Ovary (tissue), 9 donors: Measurements from ENCODE around the gene C2CD4C. TPM values are rescaled to one million over a fixed set of nuclear protein-coding genes. Genes with fewer than 3 reads are reported as not detected.
A peak's percentile ranks its signal among the peaks of the same experiment; 100 is the strongest.

Experiments used
- DNase-seq, 5 donors: peaks; one replicate each; pipeline ENCODE4 v3.0.0-alpha.2; 2019 to 2020
- H3K27ac ChIP-seq, 2 donors: fragments of 200-600 bp; one replicate each; pipeline versions ENCODE4 v1.5.1 to v1.8.0; 2019 to 2022
- H3K27me3 ChIP-seq: fragments of 200-600 bp; one replicate; pipeline ENCODE4 v1.8.0; 2022
- H3K36me3 ChIP-seq: fragments of 200-600 bp; sonication (generic); one replicate; pipeline ENCODE4 v1.5.1; 2019
- H3K4me1 ChIP-seq: one replicate; pipeline ENCODE4 v1.8.1; 2013; ENCODE audit warnings: mild to moderate bottlenecking, moderate library complexity; ENCODE audit not compliant: insufficient read depth
- H3K4me3 ChIP-seq: fragments of 200-600 bp; sonication (generic); one replicate; pipeline ENCODE4 v1.5.1; 2017
- H3K9me3 ChIP-seq, 2 donors: fragments of 200-600 bp in 1 of 2; sonication (generic) in 1 of 2; one replicate each; pipeline versions ENCODE4 v1.5.1 to v1.8.1; 2013 to 2019; ENCODE audit warnings: mild to moderate bottlenecking in 1 of 2, moderate library complexity in 1 of 2
- EP300 ChIP-seq: sonication (generic); formaldehyde crosslinking; IDR thresholded peaks from one replicate; pipeline ENCODE4 v1.6.1; 2017; ENCODE audit warnings: antibody characterized with exemption
- POLR2A ChIP-seq: fragments of 450-650 bp; IDR thresholded peaks from one replicate; pipeline ENCODE4 v1.6.1; 2017; ENCODE audit warnings: antibody characterized with exemption, mild to moderate bottlenecking, moderate library complexity
- WGBS, 3 donors: extraction: QIAGEN DNeasy Blood & Tissue Kit in 1 of 3; methylation state at CpG; one replicate each; pipeline versions ENCODE4 v1.1.5 to v1.1.7; 2013 to 2017; 5-methylcytosine and 5-hydroxymethylcytosine counted together
- intact Hi-C, 4 donors: fragments of 100-400 bp; cut with DNase I; formaldehyde crosslinking; loops; one replicate each; pipeline versions ENCODE4 v1.11.0 to v1.15.1; 2022 to 2023
- polyA plus RNA-seq, 2 donors: library from polyadenylated mRNA; stranded (reverse); fragments of 200-250 nt in 1 of 2; fragments of 350-450 nt in 1 of 2; fragmentation: Illumina TruSeq in 1 of 2; extraction: RNeasy Lipid Tissue Mini Kit (QIAGEN cat#74804) in 1 of 2; gene quantifications; one replicate each; pipeline ENCODE4 v1.2.3, GENCODE V29; 2013 to 2014
- total RNA-seq, 7 donors: library from RNA; depleted of rRNA in 2 of 7; stranded (reverse); fragments of >200 nt in 2 of 7; fragmentation: NEBNext Ultra II Directional in 3 of 7; extraction: Animal tissue kit (Norgen Biotek cat#: 25700) in 3 of 7; gene quantifications; one replicate each; pipeline versions ENCODE4 v1.1.0 to v1.2.4, GENCODE V29; 2016 to 2023
- TF ChIP-seq, protein P1 (sequence below), 3 donors: fragments of 450-650 bp in 2 of 3; fragments of 200-600 bp in 1 of 3; IDR thresholded peaks; one replicate each; pipeline versions ENCODE4 v1.5.1 to v1.8.0; 2016 to 2022; ENCODE audit warnings: antibody characterized with exemption in 3 of 3, mild to moderate bottlenecking in 1 of 3
- donor health status: DM: no; HTN: no; CAD: no; lungs with moderate emphysema.
- donor health status: DM: no; HTN: no; CAD: no.
- donor health status: Bipolar disorder and iron deficiency.
- donor health status: DM: yes; HTN: yes; CAD: no.
- donor health status: DM: no; HTN: no; CAD: no.
- donor health status: DM: yes; HTN: yes; CAD: no.

The C2CD4C gene
- total and polyA plus RNA-seq, 9 donors, result 0.12 to 2.3 (median 0.42) TPM; not detected in 3

GRCh38 chr19:406135-406781 lies 2.7 kb downstream of the C2CD4C start:
- no peaks in the 10 kb centered on the region for H3K9me3 ChIP-seq
- H3K36me3 ChIP-seq, result no peaks in the 10 kb centered on the region
- TF ChIP-seq, protein P1, sequence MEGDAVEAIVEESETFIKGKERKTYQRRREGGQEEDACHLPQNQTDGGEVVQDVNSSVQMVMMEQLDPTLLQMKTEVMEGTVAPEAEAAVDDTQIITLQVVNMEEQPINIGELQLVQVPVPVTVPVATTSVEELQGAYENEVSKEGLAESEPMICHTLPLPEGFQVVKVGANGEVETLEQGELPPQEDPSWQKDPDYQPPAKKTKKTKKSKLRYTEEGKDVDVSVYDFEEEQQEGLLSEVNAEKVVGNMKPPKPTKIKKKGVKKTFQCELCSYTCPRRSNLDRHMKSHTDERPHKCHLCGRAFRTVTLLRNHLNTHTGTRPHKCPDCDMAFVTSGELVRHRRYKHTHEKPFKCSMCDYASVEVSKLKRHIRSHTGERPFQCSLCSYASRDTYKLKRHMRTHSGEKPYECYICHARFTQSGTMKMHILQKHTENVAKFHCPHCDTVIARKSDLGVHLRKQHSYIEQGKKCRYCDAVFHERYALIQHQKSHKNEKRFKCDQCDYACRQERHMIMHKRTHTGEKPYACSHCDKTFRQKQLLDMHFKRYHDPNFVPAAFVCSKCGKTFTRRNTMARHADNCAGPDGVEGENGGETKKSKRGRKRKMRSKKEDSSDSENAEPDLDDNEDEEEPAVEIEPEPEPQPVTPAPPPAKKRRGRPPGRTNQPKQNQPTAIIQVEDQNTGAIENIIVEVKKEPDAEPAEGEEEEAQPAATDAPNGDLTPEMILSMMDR (IDR thresholded peaks at IDR 0.05), result no peak
- TF ChIP-seq POLR2A (no peak), EP300 (no peak)
- intact Hi-C loops, result no loop called here
- H3K27me3 ChIP-seq, result no peaks in the 10 kb centered on the region
- H3K4me3 ChIP-seq, result no peak overlapping the region
- H3K4me1 ChIP-seq, result peaks cover 3% of the 10 kb centered on the region
- 53 to 65% (median 62%) methylated on average over 40 to 41 of the region's 41 CpGs for WGBS, 3 donors
- H3K27ac ChIP-seq, result no peak overlapping the region
- no peak for DNase-seq

DNA sequence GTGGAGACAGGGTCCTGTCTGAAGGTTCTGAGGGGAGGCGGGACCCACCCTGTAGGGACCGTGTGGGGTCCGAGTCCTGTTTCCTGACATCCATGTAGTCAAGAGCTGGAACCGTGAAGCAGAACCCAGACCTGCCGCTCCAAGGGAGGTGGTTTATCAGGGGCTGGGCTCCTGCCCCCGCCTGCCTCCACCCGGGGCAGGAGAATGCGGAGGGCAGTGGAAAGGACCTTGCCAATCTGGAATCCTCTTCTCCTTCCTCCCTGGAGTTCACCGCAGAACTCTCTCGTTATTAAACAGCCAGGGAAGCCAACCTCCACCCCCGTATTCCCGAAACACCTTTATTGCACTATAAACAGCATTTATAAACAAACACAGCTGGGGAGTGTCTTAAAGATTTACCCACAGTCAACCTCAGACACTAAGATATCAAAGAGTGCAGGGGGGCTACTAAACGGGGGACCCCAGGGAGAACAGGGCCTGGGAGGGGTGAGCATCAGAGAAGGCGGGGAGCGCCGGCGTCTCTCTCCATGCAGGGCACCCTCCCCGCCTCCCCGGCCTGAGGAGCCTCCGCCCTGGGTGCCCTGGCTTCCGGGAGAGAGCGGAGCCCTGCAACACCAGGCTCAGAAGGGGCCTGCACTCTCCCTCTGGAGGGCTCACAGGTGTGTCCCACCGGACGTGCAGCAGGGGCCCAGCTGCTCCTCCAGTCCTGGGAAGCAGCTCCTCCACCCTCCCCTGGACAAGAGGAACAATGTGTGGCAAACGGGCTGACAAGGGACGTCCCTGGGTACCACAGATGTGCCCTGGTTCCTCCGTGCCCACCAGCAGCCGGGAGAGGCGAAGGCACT lies 3.6 kb downstream of the C2CD4C start:
- H3K4me1 ChIP-seq, result peaks cover 3% of the 10 kb centered on the region
- intact Hi-C loops, result no loop called here
- H3K9me3 ChIP-seq, result no peaks in the 10 kb centered on the region
- DNase-seq, result peak in 2 of 5 donors; percentile 10 to 17
- H3K27me3 ChIP-seq, result no peaks in the 10 kb centered on the region
- H3K4me3 ChIP-seq, result no peak overlapping the region
- no peaks in the 10 kb centered on the region for H3K36me3 ChIP-seq
- WGBS, 3 donors, result 34 to 41% (median 35%) methylated on average over 29 of the region's 29 CpGs
- TF ChIP-seq POLR2A, result no peak
- TF ChIP-seq, protein P1 (IDR thresholded peaks at IDR 0.05), result no peak
- no peak for TF ChIP-seq EP300
- no peak overlapping the region for H3K27ac ChIP-seq

GRCh38 chr19:403221-404027 lies 5.5 kb downstream of the C2CD4C start:
- TF ChIP-seq POLR2A, result no peak
- TF ChIP-seq, protein P1 (IDR thresholded peaks at IDR 0.05), result no peak
- no peak for TF ChIP-seq EP300
- Histone ChIP-seq H3K4me3 (no peak overlapping the region), H3K36me3 (no peaks in the 10 kb centered on the region), H3K27ac (no peak overlapping the region), H3K4me1 (peaks cover under 1% of the 10 kb centered on the region), H3K9me3 (no peaks in the 10 kb centered on the region), H3K27me3 (no peaks in the 10 kb centered on the region)
- WGBS, 3 donors, result 50 to 62% (median 50%) methylated on average over 35 to 38 of the region's 38 CpGs
- DNase-seq, result peak in 2 of 5 donors; percentile 2 to 24
- intact Hi-C loops, result no loop called here

GRCh38 chr19:402786-403185 lies 6.2 kb downstream of the C2CD4C start:
- DNase-seq, result no peak
- H3K27ac ChIP-seq, result no peak overlapping the region
- H3K27me3 ChIP-seq, result no peaks in the 10 kb centered on the region
- H3K36me3 ChIP-seq, result no peaks in the 10 kb centered on the region
- TF ChIP-seq EP300, result no peak
- TF ChIP-seq, protein P1 (IDR thresholded peaks at IDR 0.05), result no peak
- TF ChIP-seq POLR2A, result no peak
- WGBS, 3 donors, result 83 to 89% (median 86%) methylated on average over 11 of the region's 11 CpGs
- no peak overlapping the region for H3K4me3 ChIP-seq
- H3K9me3 ChIP-seq, result no peaks in the 10 kb centered on the region
- H3K4me1 ChIP-seq, result no peaks in the 10 kb centered on the region
- intact Hi-C loops, result no loop called here
